ENCODE measurements around the gene SMIM28.
"Not testable (repeated sequence)": the region's sequence is repeated elsewhere in the genome, so short reads cannot be mapped to it uniquely, and the experiment has no call there.

Gene SMIM28

DNA sequence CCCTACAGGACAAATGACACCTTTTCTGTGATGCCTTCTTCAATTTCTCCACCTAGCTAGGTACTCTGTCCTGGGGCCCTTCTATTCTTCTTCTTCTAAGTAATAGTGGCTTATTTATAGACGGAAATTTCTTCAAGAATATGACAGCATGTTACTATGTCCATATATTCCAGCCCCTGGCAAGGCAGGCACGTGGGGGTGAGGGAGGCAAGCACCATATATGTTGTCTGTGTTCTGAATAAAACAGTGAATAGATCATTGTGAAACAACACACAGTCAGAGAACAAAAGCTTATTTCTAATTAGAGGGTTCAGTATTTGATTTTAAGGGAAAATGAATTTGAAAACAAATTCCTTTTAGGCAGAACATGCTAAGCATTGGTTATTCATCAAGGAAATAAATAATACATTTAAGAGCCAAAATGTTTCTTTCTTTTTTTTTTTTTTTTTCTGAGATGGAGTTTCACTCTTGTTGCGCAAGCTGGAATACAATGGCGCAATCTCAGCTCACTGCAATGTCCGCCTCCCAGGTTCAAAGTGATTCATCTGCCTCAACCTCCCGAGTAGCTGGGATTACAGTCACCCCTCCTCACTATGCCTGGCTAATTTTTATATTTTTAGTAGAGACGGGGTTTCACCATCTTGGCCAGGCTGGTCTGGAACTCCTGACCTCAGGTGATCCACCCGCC is 32.5 kb downstream of the SMIM28 start:
- no peak for DNase-seq

DNA sequence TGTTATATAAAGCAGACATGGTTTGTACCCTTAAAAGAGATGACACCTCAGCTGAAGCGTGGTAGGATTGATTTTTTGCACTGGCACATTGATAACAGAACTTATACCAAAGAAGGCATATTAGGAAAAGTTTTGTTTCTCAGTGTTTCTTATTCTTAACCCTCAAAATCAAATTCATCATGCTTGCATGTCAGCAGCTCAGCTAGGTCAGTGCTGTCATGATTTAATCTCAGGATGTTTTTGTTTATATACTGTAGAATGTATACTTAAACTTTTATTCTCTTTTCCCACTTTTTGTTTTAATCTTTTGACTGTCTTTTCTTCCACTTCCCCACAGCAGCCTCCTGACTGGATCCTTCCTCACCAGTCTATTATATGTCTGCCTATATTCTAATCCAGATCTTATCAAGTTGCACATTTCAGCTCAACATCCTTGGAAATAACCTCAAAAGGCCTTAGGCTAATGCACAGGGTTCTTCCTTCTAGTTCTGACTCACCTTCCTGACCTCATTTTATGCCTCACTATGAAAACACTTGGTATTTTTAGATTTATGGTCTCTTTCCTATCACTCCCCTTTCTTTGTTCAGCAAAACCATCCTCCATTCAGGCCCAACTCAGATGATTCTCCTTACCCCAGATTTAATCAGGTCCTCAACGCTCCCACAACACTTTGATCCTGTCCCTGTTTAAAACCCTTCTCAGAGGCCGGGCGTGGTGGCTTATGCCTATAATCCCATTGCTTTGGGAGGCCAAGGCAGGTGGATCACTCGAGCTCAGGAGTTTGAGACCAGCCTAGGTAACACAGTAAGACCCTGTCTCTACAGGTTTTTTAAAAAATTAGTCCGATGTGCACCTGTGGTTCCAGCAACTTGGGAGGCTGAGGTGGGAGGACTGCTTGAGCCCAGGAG is 33.5 kb downstream of the SMIM28 start:
- DNase-seq, result no peak

DNA sequence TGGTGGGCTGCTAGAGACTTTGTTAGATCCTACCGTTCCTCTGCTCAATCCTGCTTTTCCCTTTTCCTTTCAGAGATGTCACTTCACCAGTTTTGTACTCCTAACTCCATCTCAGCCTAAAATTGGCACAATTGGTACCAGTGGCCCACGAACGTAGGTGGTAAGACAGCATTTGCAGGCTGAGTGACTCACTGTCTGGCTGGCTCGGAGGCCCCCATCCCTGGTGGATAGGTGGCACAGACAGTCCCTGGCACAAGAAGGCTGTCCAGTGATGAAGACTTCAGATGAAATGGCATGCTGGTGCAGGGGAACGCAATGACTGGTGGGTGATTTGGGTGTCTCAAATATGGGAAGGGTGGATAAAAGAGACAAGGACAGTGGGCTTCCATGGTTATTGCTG is 37.4 kb downstream of the SMIM28 start:
- DNase-seq, result no peak

DNA sequence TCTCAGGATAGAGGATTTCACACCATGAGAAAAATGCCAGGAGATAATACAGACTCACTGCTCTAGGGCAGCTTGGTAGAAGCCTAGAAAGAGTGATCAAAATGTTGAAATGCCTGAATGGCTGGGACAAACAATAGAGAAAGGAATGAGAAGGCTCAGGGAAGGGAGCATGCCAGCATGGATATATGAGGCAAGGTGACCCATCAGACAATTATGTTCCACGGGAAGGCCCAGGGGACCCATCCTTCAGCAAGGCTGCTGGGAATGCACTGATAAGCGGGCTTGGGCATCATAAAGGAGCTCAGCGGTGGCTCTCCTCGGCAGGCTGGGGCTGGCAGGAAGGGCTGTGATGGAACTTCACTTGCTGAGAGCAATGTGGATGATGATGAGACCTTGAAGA is 38.5 kb downstream of the SMIM28 start:
- DNase-seq, result no peak

DNA sequence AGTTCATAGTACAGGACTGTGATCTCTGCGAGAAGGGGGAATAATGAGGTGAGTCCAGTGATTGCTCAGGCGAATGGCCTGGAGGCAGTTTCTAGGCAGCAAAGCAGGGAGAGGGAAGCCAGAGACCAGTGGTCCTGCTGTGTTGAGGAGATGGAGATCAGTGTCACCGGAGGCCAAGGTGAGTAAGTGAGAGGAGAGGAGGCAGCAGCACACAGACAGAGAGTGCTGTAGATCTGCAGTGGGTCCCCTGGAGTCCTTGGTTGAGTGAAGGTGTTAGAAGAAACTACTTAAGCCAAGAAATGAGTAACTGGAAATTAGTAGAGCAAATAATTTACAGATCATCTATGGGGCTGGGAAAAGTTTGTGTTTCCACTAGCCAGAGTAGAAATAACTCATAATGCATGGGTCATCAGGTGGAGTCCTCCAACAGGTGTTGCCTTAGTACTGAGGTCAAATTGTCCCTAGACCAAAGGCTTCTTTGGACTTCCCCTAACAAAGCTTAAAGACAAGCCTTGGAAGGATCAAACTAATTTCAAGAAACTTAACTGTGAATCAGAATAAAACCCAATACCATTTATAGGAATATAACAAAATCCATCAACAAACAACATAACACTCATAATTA is 39.9 kb downstream of the SMIM28 start:
- no peak for DNase-seq

DNA sequence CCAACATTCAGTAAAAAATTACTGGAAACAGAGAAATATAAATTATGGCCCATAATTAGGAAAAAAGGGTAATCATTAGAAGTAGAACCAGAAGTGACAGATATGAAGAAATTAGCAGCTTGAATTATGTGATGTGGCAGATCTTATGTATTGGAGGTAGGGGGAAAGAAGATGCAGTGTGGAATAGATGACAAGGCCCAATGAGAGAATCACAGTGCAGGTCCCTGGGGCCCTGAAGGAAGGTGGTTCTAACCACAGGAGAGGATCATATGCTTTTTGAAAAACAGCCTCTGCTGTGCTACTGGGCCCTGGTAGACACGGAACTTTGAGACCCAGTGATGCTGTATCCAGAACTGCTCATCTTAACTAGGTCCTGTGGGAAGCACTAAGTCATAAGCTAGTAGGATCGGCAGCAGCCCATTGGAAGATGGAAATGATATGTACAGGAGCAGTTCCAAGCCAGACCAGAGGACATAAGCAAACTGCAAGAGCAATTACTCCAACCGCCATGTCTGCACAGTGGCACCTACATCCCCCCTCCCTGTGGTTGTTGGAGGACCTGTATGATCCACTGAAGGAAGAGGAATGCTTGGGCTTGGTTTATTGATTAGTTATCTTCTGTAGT is 40.5 kb downstream of the SMIM28 start:
- DNase-seq, result no peak

DNA sequence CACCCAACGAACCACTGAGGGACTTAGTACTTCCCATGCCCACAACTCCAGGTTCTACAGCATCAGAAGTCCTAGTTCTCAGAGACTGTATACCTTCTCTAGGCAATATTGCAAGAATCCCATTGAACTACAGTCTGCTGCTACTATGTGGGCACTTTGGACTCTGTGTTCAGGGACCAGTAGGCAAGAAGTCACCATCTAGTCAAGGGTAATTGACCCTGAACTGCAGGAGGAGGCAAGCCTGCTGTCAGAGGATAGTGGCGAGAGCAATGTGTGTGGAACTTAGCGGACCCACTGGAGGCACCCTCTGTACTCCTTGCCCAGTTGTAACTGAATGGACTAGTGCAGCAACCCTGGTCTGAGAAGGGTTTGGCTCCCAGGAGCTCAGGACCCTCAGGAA is 42.1 kb downstream of the SMIM28 start:
- no peak for DNase-seq

DNA sequence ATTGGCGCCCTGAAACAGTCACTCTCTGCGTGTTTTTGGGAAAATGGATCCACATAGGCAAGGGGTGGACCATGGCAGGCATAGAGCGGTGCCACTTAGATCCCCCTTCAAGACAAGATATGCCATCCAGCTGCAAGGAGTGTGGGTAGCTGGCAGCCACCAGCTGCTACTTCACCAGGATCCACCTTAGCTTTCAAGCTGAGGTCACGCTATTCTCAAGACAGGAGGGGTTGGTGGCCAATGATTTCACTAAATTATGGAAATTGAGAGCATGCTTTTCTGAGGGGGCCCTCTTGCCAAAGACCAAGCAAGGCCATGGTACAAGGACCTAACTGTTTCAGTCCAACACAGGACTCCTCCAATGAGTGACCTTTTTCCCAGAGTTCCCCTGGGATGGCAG is 42.7 kb downstream of the SMIM28 start:
- DNase-seq, result no peak

DNA sequence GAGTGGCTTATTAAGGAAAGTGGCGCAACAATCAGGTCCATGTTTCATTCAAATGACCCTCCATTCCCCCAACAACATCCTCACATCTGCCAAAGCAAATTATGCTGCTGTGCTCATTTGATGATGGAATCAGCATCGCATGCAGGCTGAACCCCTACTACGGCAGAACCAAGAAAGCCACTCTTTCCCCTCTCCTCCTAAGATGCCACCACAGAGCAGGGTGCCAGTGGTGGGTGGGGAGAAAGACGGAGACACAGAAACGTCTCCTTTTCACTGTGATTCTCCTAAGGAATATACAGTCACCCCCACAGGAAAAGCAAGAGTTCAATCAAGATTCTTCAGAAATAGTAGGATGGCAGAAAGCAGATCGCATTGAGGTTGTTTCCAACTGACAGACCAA is 43.4 kb downstream of the SMIM28 start:
- DNase-seq, result no peak

DNA sequence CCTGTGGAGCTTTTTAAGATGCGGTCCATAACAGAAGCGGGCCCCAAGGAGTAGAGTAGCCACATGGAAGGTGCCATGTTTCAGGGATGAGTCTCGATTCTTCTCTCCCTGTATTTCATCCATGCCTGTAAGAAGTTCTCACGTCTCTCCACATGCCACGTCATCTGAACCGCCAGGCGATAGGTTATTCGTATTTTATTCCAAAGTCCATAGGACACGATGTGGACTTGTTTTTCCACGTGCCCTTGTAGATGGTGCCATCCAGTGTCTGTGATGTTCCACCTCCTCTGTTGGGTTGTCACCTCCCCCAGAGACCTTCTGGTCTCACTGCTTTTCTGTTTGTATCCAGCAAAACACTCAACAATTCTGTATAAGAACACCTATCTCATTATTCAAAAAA is 43.9 kb downstream of the SMIM28 start:
- no peak for DNase-seq

DNA sequence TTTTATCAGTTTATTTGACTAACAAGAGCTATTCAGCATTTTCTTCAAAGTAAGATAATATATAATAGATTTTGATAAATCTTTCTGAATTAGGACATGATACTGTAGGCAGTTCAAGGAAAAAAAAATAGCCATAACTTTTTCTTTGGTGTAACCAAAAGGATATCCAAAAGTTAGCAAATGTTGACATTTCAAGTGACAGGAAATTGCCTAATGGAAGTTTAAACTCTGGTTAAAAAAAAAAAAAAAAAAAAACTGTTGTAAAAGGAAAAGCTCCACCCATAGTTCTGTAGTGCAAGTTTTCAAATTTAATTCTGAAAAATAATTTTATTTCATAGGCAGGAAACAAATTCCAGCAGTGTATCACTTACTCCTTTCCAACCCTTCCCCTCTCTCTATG is 45.2 kb downstream of the SMIM28 start:
- no peak for DNase-seq

DNA sequence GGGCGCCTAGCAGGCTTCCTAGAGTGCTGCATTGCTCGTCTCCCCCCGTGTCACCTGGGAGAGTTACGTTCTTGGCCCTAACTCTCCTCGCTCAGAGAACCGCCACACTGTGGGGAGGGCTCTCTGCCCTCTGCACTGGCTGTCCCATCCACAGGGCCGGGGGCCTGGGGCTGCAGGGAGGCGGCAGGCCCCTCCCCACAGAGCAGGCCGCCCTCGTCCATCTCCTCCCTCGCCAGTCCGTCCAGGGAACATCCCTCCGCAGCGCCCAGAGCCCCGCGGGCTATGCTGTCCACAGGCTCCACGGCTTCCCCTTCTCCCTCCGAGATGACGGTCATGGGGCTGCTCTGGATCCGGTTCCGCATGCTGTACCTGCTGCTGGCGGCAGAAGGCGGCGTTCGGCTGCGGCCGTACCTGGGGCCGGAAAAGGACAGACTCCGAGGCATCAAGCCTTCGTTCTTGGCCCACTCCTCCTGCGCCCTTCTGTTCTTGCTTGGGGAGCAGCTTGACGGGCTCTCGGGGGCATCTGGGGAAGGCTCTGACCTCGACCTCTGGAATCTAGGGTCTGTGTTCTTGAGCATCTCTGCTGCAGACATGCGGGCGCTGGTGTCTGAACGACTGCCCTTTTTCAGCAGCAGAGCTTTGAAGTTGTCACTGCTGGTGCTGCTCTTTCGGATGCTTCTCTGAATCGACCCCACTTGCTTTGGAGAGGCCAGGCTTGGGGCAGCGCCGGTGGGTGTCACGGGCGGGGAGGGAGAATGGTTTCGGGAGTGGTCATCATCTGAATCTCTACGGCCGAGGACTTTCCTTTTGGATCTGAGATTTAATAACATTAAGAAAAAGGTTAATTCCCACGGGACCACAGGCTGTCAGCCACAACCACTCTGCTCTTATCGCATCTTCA is 46.5 kb downstream of the SMIM28 start:
- no peak for DNase-seq

DNA sequence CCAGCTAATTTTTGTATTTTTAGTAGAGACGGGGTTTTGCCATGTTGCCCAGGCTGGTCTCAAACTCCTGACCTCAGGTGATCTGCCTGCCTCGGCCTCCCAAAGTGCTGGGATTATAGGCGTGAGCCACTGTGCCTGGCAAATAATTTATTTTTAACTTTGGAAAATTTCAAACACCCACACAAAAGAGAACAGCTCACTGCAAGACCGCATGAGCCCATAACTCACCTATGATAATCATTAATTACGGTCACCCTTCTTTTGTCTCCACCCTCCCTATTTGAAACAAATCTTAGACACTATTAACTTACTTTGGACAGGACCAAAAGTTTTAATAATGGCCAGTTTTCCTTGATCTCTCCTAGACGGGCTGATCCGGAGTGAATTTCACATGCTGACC is 47.6 kb downstream of the SMIM28 start:
- not testable (repeated sequence) for DNase-seq

DNA sequence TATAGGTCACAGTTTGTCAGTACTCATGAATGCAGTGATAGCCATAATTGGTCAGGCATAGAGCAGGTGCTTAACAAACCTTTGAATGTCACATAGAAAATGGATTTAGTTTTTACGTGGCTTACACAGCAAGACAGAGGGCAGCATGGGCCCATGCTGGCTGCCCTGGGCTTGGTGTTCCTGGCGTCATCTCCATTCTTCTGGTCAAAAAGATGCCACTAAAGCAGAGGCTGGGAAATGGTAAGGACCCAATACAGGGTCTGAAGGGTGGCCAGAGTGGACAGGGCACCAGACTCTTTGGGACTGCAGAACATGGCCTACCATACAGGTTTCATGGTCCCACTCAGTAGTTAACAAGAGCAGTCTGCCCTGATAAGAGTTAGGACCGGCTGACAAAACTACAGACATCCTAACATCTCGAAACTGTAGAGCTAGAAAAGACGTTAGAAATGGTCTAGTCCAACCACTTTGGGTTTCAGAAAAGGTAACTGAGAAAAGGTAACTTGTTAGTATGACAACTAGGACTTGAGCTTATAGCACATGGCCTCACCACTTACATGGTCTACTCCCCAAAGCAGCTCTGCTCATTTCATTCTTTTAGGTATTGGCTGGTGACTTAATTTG is 48.9 kb downstream of the SMIM28 start:
- DNase-seq, result no peak

DNA sequence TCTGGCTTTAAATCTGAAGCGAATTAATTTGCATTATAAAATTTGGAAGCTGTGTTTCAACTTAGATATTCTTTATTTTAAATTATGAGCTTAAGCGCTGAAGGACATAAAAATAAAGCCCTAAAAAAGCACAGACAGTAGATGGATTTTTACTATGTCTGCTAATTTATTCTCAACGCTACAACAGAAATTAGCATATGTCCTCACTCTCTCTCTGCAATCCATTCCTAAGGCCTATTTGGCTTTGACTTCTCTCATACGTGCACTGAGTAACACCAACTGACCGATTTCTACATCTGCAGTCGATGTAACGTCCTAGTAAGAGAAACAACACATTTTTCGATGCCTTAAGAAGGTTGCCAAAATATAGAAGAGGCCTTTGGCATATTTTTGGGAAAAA is 50.0 kb downstream of the SMIM28 start:
- no peak for DNase-seq

DNA sequence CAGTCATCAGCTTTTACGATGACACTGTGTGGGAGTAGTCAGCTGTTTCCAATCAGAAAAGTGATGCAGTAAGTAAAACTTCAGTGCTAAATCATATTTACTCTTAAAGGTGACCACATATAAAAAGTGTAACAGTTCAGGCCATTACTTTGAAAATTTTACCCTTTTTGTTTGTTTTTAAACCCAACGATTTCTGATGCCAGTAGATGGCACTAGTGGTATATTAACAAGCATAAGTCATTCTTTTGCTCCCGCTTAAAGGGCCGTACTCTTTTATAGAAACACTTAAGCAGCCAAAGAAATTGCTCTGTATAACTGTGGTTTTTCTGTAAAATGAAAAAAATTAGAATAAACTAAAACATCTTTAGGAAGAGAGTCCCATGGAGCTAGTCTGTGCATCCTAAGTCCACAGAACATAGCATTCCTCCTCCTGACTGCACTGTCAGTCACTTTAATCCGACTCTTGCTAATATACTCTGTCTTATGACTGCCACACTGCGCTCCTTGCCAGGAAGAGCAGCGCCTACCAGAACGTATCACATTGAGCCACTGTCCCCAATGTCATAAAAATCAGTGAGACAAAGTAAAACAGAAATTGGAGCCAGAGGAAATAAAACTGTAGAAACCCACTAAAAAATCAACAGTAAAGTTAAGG is 51.4 kb downstream of the SMIM28 start:
- no peak for DNase-seq

DNA sequence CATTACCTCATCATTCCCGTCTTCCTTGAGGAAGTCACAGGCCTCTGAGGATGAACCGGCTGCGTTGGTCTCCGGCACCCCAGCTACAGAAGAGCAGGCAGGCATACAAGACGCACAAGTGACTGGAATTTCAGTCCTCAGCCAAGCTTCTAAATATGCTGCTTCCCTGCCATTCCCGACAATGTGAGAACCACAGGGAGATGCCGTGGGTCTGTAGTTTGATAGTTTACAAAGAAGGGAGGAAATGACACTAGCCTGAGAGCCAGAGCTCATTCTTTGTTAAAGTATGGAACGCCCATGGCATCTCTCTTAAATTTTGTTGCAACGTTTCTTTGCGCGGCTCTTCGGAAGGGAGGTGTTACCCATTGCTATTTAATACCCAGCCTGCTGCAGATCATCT is 52.1 kb downstream of the SMIM28 start:
- DNase-seq, result no peak

DNA sequence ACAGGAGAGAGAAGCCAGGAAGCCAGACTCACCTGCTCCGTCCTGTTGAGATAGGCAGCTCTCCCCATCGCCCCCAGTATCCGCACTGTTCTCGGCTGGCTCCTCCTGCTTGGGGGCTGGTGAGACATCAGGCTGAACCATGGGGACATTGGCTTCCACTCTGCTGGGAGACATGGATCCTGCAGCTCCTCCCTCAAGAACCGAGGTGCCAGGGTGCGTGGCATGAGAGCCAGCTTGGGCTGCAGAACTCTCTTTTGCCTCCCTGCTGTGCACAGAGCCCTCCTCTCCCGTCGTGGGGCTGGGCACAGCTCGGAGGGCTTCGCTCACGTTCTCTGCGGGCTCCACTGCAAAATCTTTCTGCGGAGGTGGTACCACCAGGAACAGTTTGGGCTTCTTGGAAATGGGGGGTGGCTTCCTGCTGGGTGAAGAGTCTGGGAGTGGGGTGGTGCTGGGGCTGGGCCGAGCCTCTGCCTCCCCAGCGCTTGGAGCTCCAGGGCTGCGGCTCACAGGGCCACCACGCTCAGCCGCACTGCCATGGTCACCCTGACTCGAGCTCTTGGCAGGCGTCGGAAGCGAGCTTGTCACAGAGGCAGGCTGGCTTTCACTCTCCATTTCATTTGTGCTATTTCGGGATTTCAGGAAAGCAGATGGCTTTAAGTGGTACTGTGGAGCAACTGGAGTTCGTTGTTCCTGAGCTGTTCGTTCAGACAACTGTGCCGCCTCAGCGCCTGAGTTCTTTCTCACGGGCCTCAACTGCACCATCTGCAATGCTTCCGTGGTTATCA is 52.8 kb downstream of the SMIM28 start:
- no peak for DNase-seq

DNA sequence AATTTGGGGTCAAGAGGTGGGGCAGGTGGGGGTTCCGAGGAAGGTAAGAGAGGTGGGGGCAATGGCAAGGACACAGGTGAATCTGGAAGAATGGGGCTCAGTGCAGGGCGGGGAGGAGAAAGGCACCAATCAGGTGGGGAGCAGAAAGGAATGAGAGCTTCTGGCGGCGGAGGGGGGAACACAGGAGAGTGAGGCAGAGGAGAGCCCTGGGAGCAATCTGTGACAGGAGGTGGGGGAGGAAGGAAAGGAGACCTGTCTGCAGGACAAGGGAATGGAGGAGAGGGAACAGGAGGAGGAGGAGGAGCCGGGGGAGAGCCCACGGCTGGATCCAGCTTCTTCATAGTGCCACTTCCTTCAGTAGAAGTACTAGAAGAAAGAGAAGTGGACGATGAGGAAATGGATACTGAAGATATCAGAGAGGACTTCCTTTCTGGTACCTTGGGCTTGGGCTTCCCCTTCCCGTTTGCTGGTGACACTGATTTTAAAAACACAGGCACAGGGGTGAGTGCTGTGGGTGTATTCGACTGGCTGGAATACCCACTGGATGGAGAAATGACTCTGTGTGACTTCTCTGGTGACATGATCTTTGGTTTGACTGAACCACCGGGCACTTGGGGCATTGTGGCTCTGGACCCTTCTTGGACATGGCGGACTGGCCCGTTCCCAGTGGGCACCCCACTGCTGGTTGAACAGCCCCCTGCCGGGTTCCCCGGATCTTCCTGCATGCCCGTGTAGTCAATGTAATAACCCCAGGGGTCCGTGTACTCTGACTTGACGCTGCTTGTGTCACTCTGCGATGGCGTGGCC is 53.8 kb downstream of the SMIM28 start:
- DNase-seq, result no peak

DNA sequence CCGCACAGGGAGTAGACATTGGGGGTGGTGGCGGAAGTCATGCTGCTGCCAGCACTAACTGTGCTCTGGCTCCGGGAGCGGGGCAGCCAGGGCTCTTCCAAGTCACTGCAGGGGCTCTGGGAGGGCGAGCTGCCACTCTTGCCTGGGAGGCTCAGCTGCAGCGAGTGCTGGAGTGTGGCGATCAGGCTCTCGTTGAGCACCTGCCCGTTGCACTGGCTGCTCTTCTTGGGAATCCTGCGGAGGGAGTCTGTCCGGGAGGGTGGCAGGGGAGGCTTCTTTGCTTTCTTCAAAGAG is 54.3 kb downstream of the SMIM28 start:
- no peak for DNase-seq

Data from activated naive CD4-positive, alpha-beta T cell treated with anti-CD3 and anti-CD28 coated beads, Interleukin-2, amount 50 U/mL, for 16 hours (primary cell).